ENCODE measurements around the gene MTFP1. TPM values are rescaled to one million over a fixed set of nuclear protein-coding genes. Genes with fewer than 3 reads are reported as not detected.
A peak's percentile ranks its signal among the peaks of the same experiment; 100 is the strongest.

The MTFP1 gene
- 10 to 100 TPM; 50.5 to 54.5 TPM for total RNA-seq

- DNase-seq, result peak; percentile 56
- ChIA-PET POLR2A (interaction anchor here (1.0 to 6.0 kb wide), 8 partner anchors 9 to 160 kb away, joined by 3 to 53 read pairs (median 4); partner anchors contain the start of gene SEC14L2), CTCF (interaction anchor here (0.7 to 7.5 kb wide), 15 partner anchors 9 to 312 kb away, joined by 3 to 113 read pairs (median 4); partner anchors contain the start of genes CASTOR1, RNF215 and SEC14L2)
- peak within 1 kb of the TSS; percentile 90 for H3K4me3 Mint-ChIP-seq
- peaks cover 25% of the 10 kb centered on the region for H3K36me3 Mint-ChIP-seq
- intact Hi-C loops (cut with micrococcal nuclease), result loop anchor here (1.0 to 10.0 kb wide), 5 partner anchors 9 to 261 kb away; partner anchors contain the start of genes CASTOR1 and OSM
- H3K9me3 Mint-ChIP-seq, result no peaks in the 10 kb centered on the region
- H3K27ac Mint-ChIP-seq, result peak within 1 kb of the TSS; percentile 95
- H3K27me3 Mint-ChIP-seq, result no peaks in the 10 kb centered on the region
- H3K4me1 Mint-ChIP-seq (ENCODE audit: low read depth), result peaks cover 47% of the 10 kb centered on the region
These were observed at the start of gene MTFP1 for GRCh38 chr22:30425616-30426387. Gene MTFP1 (plus strand): TSS chr22:30425768. CDS start chr22:30425880, 112 bp downstream.

DNA sequence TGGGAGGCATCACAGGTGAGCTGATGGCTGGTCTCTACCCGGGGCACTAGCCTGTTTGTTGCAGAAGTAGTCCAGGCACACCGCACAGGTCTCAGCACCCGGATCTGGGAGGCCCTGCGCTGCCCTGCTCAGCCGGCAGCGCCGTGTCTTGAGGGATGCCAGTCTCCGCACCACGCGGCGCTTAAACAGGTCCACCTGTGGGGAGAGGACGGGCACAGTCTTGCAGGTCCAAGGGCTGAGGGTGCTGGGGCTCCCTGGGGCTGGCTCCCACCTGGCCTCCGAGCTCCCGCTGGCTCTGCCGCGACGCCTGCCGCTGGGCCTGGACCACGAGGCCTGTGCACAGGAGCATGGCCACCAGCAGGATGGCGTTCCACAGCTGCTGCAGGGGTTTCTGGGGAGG is 45.6 kb upstream of the MTFP1 start:
- no peak for DNase-seq

GRCh38 chr22:30381264-30381663 is 44.3 kb upstream of the MTFP1 start:
- POLR2A ChIA-PET, result no interaction called here
- peak; percentile 42 for DNase-seq
- no peak overlapping the region for H3K27ac Mint-ChIP-seq

More for the DNA sequence above, 45.6 kb upstream of the MTFP1 start:
- intact Hi-C loops (cut with micrococcal nuclease), result no loop called here
- Mint-ChIP-seq H3K36me3 (no peaks in the 10 kb centered on the region), H3K27me3 (no peaks in the 10 kb centered on the region), H3K9me3 (no peaks in the 10 kb centered on the region), H3K4me3 (no peak overlapping the region), H3K27ac (no peak overlapping the region), H3K4me1 (ENCODE audit: low read depth) (no peaks in the 10 kb centered on the region)
- ChIA-PET POLR2A (no interaction called here), CTCF (interaction anchor here (1.8 kb wide), 1 partner anchor 92 kb away, joined by 8 read pairs; no protein-coding TSS in a partner anchor)

GRCh38 chr22:30382340-30382739 is 43.2 kb upstream of the MTFP1 start:
- no peak for DNase-seq
- POLR2A ChIA-PET, result no interaction called here
- no peaks in the 10 kb centered on the region for H3K36me3 Mint-ChIP-seq
- no peak overlapping the region for H3K4me3 Mint-ChIP-seq
- H3K9me3 Mint-ChIP-seq, result no peaks in the 10 kb centered on the region
- peaks cover 5% of the 10 kb centered on the region for H3K4me1 Mint-ChIP-seq (ENCODE audit: low read depth)
- no peak overlapping the region for H3K27ac Mint-ChIP-seq
- H3K27me3 Mint-ChIP-seq, result no peaks in the 10 kb centered on the region
- CTCF ChIA-PET, result interaction anchor here (1.0 to 2.1 kb wide), 2 partner anchors 94 to 97 kb away, joined by 3 to 23 read pairs; partner anchors contain the start of gene CASTOR1
- intact Hi-C loops (cut with micrococcal nuclease), result no loop called here

More at GRCh38 chr22:30381264-30381663, 44.3 kb upstream of the MTFP1 start:
- intact Hi-C loops (cut with micrococcal nuclease), result no loop called here
- peaks cover 2% of the 10 kb centered on the region for H3K4me1 Mint-ChIP-seq (ENCODE audit: low read depth)
- CTCF ChIA-PET, result interaction anchor here (0.7 to 2.1 kb wide), 2 partner anchors 9 to 93 kb away, joined by 3 to 23 read pairs; partner anchors contain the start of gene CASTOR1
- H3K4me3 Mint-ChIP-seq, result no peak overlapping the region
- H3K9me3 Mint-ChIP-seq, result no peaks in the 10 kb centered on the region
- no peaks in the 10 kb centered on the region for H3K36me3 Mint-ChIP-seq
- H3K27me3 Mint-ChIP-seq, result no peaks in the 10 kb centered on the region

- DNase-seq, result no peak
- CTCF ChIA-PET, result interaction anchor here (1.0 to 9.7 kb wide), 3 partner anchors 93 to 97 kb away, joined by 3 to 414 read pairs (median 23); partner anchors contain the start of gene CASTOR1
- Mint-ChIP-seq H3K4me1 (ENCODE audit: low read depth) (peaks cover 9% of the 10 kb centered on the region), H3K27ac (no peak overlapping the region), H3K27me3 (peaks cover 1% of the 10 kb centered on the region), H3K9me3 (no peaks in the 10 kb centered on the region), H3K4me3 (no peak overlapping the region), H3K36me3 (no peaks in the 10 kb centered on the region)
- intact Hi-C loops (cut with micrococcal nuclease), result no loop called here
- POLR2A ChIA-PET, result interaction anchor here (1.2 kb wide), 1 partner anchor 15 kb away, joined by 3 read pairs; no protein-coding TSS in a partner anchor
These were observed 42.5 kb upstream of the MTFP1 start for GRCh38 chr22:30383061-30383460.

DNA sequence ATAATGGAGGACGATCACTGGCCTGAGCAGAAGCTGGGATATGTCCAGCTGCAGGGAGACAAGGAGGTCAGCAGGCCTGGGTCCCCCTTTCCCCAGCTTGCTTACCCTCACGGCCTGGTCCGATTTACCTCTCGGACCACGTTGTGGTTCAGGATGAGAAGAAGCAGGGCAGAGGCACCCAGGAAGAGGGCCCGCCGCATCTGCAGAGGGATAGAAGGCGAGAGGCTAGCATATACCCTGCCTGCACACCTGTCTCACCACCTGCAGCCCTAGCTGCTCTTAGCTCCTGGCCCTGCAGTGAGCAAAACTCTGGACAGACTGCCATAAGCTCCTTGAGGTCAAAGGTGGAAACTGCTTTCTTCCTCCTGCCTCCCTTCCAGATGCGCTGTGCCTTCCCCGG is 39.6 kb upstream of the MTFP1 start:
- peaks cover 18% of the 10 kb centered on the region for H3K4me1 Mint-ChIP-seq (ENCODE audit: low read depth)
- H3K36me3 Mint-ChIP-seq, result no peaks in the 10 kb centered on the region
- H3K4me3 Mint-ChIP-seq, result peak overlapping the region; percentile 16
- intact Hi-C loops (cut with micrococcal nuclease), result no loop called here
- POLR2A ChIA-PET, result interaction anchor here (3.0 kb wide), 1 partner anchor 97 kb away, joined by 31 read pairs; the partner anchor contains the start of gene CASTOR1
- DNase-seq, result no peak
- peaks cover 3% of the 10 kb centered on the region for H3K9me3 Mint-ChIP-seq
- CTCF ChIA-PET, result interaction anchor here (0.7 to 9.7 kb wide), 8 partner anchors 38 to 131 kb away, joined by 3 to 414 read pairs (median 3); partner anchors contain the start of genes CASTOR1, MTFP1 and TBC1D10A
- H3K27me3 Mint-ChIP-seq, result peaks cover 1% of the 10 kb centered on the region
- H3K27ac Mint-ChIP-seq, result no peak overlapping the region

GRCh38 chr22:30386608-30386959 is 39.0 kb upstream of the MTFP1 start:
- peaks cover 3% of the 10 kb centered on the region for H3K9me3 Mint-ChIP-seq
- CTCF ChIA-PET, result interaction anchor here (0.7 to 9.7 kb wide), 17 partner anchors 18 to 135 kb away, joined by 3 to 414 read pairs (median 6); partner anchors contain the start of genes CASTOR1, CCDC157, MTFP1 and SF3A1
- H3K4me3 Mint-ChIP-seq, result peak overlapping the region; percentile 80
- H3K36me3 Mint-ChIP-seq, result no peaks in the 10 kb centered on the region
- peak; percentile 13 for DNase-seq
- POLR2A ChIA-PET, result interaction anchor here (2.0 to 3.0 kb wide), 2 partner anchors 96 to 98 kb away, joined by 4 to 31 read pairs; partner anchors contain the start of gene CASTOR1
- no peak overlapping the region for H3K27ac Mint-ChIP-seq
- H3K4me1 Mint-ChIP-seq (ENCODE audit: low read depth), result peaks cover 23% of the 10 kb centered on the region
- intact Hi-C loops (cut with micrococcal nuclease), result no loop called here
- H3K27me3 Mint-ChIP-seq, result peaks cover 1% of the 10 kb centered on the region

DNA sequence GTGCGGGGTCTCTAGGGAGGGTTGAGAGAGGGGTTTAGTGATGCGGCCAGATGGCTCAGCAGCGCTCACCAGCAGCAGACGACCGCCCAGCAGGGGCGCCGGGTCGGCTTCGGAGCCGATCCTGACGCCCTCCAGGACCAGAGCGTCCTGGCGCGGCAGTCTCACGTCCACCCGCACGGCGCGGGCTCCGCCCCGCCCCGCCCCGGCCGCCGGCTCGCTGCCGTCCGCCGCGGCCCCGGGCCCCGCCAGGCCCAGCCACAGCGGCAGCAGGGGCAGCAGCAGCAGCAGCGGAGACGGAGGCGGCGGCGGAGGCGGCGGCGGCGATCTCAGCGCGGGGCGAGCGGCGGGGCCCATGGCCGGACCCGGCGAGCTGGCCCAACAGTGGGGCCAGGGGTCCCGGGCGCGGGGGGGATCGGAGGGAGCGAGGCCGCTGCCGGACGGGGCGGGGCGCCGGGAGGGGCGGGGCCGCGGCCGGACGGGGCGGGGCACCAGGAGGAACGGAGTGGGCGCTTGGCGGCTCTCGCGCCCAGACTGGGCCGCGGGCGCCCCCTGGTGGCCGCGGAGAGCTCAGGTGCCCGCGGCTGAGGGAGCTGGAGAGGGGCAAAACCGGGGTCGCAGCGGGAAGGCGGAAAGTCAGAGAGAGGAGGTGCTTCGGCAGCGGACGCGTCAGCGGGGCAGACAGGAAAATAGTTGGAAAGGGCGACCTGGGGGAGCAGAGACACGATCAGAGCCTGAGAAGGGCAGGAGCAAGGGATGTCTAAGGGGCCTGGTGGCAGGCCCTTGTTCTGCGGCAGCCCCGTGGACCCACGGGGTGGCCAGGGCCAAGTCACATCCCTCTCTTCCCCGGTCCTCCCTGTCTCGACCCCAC is 38.4 kb upstream of the MTFP1 start, which contains the start of gene RNF215:
Gene RNF215 (minus strand): TSS at position 452 of the 868 bp plus-strand sequence. CDS start 98 bp downstream, at position 354.
- Mint-ChIP-seq H3K27ac (peak within 1 kb of the TSS; percentile 39), H3K4me1 (ENCODE audit: low read depth) (peaks cover 24% of the 10 kb centered on the region), H3K36me3 (no peaks in the 10 kb centered on the region), H3K27me3 (peaks cover 1% of the 10 kb centered on the region), H3K4me3 (peak within 1 kb of the TSS; percentile 80), H3K9me3 (peaks cover 3% of the 10 kb centered on the region)
- peak; percentile 84 for DNase-seq
- POLR2A ChIA-PET, result interaction anchor here (0.6 to 3.0 kb wide), 4 partner anchors 96 to 228 kb away, joined by 3 to 31 read pairs (median 4); partner anchors contain the start of gene CASTOR1
- CTCF ChIA-PET, result interaction anchor here (0.5 to 9.7 kb wide), 48 partner anchors 9 to 1478 kb away, joined by 3 to 414 read pairs (median 5); partner anchors contain the start of genes CASTOR1, CCDC157, MTFP1 and SEC14L2
- intact Hi-C loops (cut with micrococcal nuclease), result loop anchor here (1.0 kb wide), 1 partner anchor 100 kb away; no protein-coding TSS in a partner anchor

GRCh38 chr22:30390974-30391691 is 34.4 kb upstream of the MTFP1 start:
- H3K4me3 Mint-ChIP-seq, result no peak overlapping the region
- H3K9me3 Mint-ChIP-seq, result peaks cover 3% of the 10 kb centered on the region
- POLR2A ChIA-PET, result interaction anchor here (1.3 to 2.3 kb wide), 3 partner anchors 31 to 35 kb away, joined by 3 to 10 read pairs (median 8); partner anchors contain the start of gene MTFP1

DNA sequence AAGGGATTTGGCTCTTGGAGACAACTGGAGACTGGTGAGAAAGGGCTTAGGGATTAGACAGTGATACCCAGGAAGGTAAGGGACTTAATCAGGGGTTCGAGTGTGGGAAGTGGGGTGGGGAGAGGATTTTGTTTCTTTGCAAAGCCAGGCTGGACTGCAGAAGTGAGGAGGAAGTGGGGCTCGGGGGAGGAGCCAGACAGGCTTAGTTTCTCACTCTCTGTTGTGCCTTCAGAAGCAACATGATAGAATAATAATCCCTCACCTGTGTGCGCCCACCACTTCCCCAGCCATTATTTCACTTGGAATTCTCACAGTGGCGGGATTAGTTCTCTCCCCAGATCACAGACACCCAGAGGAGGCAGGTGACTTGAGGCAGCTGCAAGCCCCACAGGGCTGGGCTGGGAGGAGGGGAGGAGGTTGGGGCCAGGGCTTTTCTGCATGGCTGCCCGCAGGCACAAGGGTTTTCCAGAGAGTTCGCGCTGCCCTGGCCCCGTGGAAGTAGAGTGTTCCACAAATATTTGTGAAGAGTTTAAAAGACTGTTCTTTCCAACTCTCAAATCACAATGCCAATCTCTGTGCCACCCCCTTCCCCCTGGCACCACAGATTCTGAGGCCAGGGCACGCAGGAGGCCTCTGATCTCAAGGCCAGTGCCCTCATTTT is 32.8 kb upstream of the MTFP1 start:
- CTCF ChIA-PET, result interaction anchor here (0.6 to 9.7 kb wide), 13 partner anchors 13 to 582 kb away, joined by 3 to 414 read pairs (median 7); partner anchors contain the start of genes CASTOR1 and MTFP1
- POLR2A ChIA-PET, result interaction anchor here (0.5 to 2.3 kb wide), 3 partner anchors 31 to 105 kb away, joined by 4 to 10 read pairs (median 8); partner anchors contain the start of gene MTFP1
- no peak for DNase-seq
- Mint-ChIP-seq H3K36me3 (no peaks in the 10 kb centered on the region), H3K9me3 (peaks cover 3% of the 10 kb centered on the region), H3K27ac (no peak overlapping the region), H3K27me3 (no peaks in the 10 kb centered on the region), H3K4me3 (no peak overlapping the region), H3K4me1 (ENCODE audit: low read depth) (peaks cover 31% of the 10 kb centered on the region)
- intact Hi-C loops (cut with micrococcal nuclease), result loop anchor here (5.0 to 10.0 kb wide), 2 partner anchors 212 to 285 kb away; partner anchors contain the start of gene TCN2

More at GRCh38 chr22:30390974-30391691, 34.4 kb upstream of the MTFP1 start:
- peaks cover 28% of the 10 kb centered on the region for H3K4me1 Mint-ChIP-seq (ENCODE audit: low read depth)
- no peaks in the 10 kb centered on the region for H3K36me3 Mint-ChIP-seq
- peak overlapping the region; percentile 69 for H3K27ac Mint-ChIP-seq
- intact Hi-C loops (cut with micrococcal nuclease), result loop anchor here (1.0 to 10.0 kb wide), 4 partner anchors 35 to 284 kb away; partner anchors contain the start of gene TCN2
- CTCF ChIA-PET, result interaction anchor here (0.6 to 9.7 kb wide), 22 partner anchors 11 to 494 kb away, joined by 3 to 414 read pairs (median 4); partner anchors contain the start of genes CASTOR1, CCDC157, MTFP1 and SF3A1
- DNase-seq, result peak; percentile 87
- H3K27me3 Mint-ChIP-seq, result peaks cover 1% of the 10 kb centered on the region

All from activated CD4-positive, alpha-beta memory T cell treated with anti-CD3 and anti-CD28 coated beads for 36 hours (primary cell).